Suprapubic skin (tissue), 4 donors: Measurements from ENCODE around the gene LARGE1. TPM values are rescaled to one million over a fixed set of nuclear protein-coding genes. Genes with fewer than 3 reads are reported as not detected.

Source experiments
- DNase-seq, 2 donors: peaks; one replicate each; pipeline ENCODE4 v3.0.0-alpha.2; 2019; ENCODE audit warnings: low spot score in 2 of 2
- H3K27ac ChIP-seq: fragments of 200-600 bp; sonication (generic); one replicate; pipeline ENCODE4 v1.5.1; 2019
- H3K27me3 ChIP-seq: fragments of 200-600 bp; sonication (generic); one replicate; pipeline ENCODE4 v1.5.1; 2019
- H3K36me3 ChIP-seq: fragments of 200-600 bp; sonication (generic); one replicate; pipeline ENCODE4 v1.5.1; 2019
- H3K4me1 ChIP-seq: fragments of 200-600 bp; sonication (generic); one replicate; pipeline ENCODE4 v1.5.1; 2019
- H3K4me3 ChIP-seq: fragments of 200-600 bp; sonication (generic); one replicate; pipeline ENCODE4 v1.5.1; 2019; ENCODE audit warnings: mild to moderate bottlenecking
- H3K9me3 ChIP-seq: fragments of 200-600 bp; sonication (generic); one replicate; pipeline ENCODE4 v1.5.1; 2019
- EP300 ChIP-seq: sonication (generic); formaldehyde crosslinking; IDR thresholded peaks from one replicate; pipeline ENCODE4 v1.6.1; 2017; ENCODE audit warnings: antibody characterized with exemption
- POLR2A ChIP-seq, 2 donors: fragments of 450-650 bp; IDR thresholded peaks; one replicate each; pipeline ENCODE4 v1.6.1; 2017; ENCODE audit warnings: antibody characterized with exemption in 2 of 2, mild to moderate bottlenecking in 2 of 2, moderate library complexity in 2 of 2
- POLR2AphosphoS5 ChIP-seq, 3 donors: sonication (generic); formaldehyde crosslinking; IDR thresholded peaks; one replicate each; pipeline ENCODE4 v1.6.1; 2017; ENCODE audit warnings: antibody characterized with exemption in 3 of 3
- WGBS: methylation state at CpG from one replicate; pipeline ENCODE4 v1.1.5; 2018; 5-methylcytosine and 5-hydroxymethylcytosine counted together
- total RNA-seq, 4 donors: library from RNA; depleted of rRNA; stranded (reverse); fragments of >200 nt; gene quantifications; one replicate each; pipeline ENCODE4 v1.1.0, GENCODE V29; 2016
- TF ChIP-seq, protein P1 (sequence below), 2 donors: fragments of 200-600 bp in 1 of 2; fragments of 450-650 bp in 1 of 2; sonication (generic) in 1 of 2; IDR thresholded peaks; one replicate each; pipeline ENCODE4 v1.5.1; 2016 to 2019; ENCODE audit warnings: antibody characterized with exemption in 2 of 2, mild to moderate bottlenecking in 1 of 2, moderate library complexity in 1 of 2

Gene LARGE1
- total RNA-seq, 4 donors from 2014 or later = 12.1 to 41.6 (median 21.1) TPM

DNA sequence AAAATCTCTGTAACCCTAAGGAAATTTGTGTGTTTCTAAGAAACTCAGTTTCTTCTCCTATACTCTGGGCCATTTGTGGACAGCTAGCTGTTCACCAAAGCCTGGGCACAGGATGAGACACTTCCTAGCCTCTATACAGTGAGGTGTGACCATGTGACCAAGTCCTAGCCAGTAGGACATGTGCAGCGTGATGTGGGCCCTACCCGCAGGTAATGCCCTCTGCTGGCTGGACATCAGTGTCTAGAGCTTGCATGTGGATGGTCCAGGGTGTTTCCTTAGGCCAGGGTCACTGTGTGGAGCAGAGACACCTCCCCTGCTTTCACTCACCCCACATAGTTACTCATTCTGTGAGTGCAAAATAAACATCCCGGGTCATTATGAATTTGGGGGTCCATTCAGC is 100.5 kb downstream of the LARGE1 start:
- Histone ChIP-seq H3K27me3 (no peaks in the 10 kb centered on the region), H3K36me3 (no peaks in the 10 kb centered on the region), H3K4me1 (no peaks in the 10 kb centered on the region), H3K9me3 (no peaks in the 10 kb centered on the region), H3K4me3 (no peak overlapping the region), H3K27ac (no peak overlapping the region)
- no peak for DNase-seq
- TF ChIP-seq EP300 (no peak), POLR2AphosphoS5 (IDR thresholded peaks at IDR 0.05) (no peak), POLR2A (IDR thresholded peaks at IDR 0.05) (no peak)
- TF ChIP-seq, protein P1, sequence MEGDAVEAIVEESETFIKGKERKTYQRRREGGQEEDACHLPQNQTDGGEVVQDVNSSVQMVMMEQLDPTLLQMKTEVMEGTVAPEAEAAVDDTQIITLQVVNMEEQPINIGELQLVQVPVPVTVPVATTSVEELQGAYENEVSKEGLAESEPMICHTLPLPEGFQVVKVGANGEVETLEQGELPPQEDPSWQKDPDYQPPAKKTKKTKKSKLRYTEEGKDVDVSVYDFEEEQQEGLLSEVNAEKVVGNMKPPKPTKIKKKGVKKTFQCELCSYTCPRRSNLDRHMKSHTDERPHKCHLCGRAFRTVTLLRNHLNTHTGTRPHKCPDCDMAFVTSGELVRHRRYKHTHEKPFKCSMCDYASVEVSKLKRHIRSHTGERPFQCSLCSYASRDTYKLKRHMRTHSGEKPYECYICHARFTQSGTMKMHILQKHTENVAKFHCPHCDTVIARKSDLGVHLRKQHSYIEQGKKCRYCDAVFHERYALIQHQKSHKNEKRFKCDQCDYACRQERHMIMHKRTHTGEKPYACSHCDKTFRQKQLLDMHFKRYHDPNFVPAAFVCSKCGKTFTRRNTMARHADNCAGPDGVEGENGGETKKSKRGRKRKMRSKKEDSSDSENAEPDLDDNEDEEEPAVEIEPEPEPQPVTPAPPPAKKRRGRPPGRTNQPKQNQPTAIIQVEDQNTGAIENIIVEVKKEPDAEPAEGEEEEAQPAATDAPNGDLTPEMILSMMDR (IDR thresholded peaks at IDR 0.05) = no peak
- 74% methylated on average over 3 of the region's 3 CpGs for WGBS

DNA sequence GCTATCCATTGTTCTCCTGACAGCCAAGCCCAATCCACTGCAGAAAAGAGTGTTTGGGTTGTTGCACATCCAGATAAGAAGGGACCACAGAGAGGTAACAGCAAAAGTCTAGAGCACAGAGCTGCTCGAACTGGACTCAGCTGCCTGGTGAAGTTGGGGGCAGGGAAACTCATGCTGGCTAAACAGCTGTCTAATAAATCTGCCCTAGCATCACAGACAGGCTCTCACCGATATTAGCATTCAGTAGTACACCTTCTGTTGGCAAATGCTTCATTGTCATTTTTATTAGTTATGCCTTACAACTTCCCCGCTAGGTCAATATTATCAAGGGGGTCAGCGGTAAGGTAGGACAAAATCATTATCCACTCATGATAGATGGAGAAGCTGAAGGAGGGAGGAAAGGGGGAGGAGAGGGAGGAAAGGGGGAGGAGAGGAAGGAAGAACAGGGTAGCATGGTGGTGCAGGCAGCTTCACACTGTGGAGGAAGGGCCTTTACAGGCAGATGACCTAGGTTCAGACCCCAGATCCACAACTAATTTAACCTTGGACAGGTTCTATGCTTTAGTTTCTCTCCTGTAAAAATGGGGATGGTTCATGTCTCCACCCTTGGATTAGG is 102.7 kb downstream of the LARGE1 start:
- H3K9me3 ChIP-seq = no peaks in the 10 kb centered on the region
- WGBS = 86% methylated on average over 4 of the region's 4 CpGs
- H3K4me3 ChIP-seq = no peak overlapping the region
- DNase-seq = no peak
- no peaks in the 10 kb centered on the region for H3K4me1 ChIP-seq
- no peaks in the 10 kb centered on the region for H3K36me3 ChIP-seq
- TF ChIP-seq, protein P1 (IDR thresholded peaks at IDR 0.05) = no peak
- TF ChIP-seq POLR2AphosphoS5 (IDR thresholded peaks at IDR 0.05) (no peak), POLR2A (IDR thresholded peaks at IDR 0.05) (no peak), EP300 (no peak)
- H3K27ac ChIP-seq = no peak overlapping the region
- no peaks in the 10 kb centered on the region for H3K27me3 ChIP-seq

DNA sequence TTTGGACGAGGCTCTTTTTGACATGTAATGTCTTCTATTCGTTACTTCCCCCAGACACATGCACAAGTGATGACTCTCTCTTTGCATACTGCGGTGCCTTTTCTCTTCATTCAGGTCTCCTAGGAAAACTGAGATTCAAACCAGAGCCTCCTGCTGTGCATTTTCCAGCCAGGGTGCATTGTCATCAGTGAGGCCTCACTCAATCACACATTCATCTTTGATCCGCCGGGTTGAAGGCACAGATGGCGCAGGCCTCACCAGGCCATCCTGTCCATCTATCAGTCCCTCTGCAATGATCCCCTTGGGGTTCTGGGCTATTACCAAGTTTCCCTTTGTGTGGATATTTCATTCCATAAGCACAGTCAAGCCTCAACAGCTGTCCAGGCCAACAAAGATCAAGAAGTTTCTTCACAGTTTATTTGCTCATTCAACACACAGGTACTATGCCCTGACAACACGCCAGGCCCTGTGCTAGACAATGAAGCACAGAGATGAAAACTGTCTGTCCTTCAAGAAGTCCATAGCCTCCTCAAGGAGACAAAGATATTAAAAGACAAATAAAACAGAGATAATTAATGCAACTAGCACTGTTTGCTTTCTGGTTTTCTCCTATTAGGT is 107.8 kb downstream of the LARGE1 start:
- H3K4me3 ChIP-seq = no peak overlapping the region
- H3K9me3 ChIP-seq = no peaks in the 10 kb centered on the region
- no peaks in the 10 kb centered on the region for H3K36me3 ChIP-seq
- WGBS = 88% methylated on average over 7 of the region's 7 CpGs
- H3K27ac ChIP-seq = no peak overlapping the region
- H3K4me1 ChIP-seq = peaks cover 10% of the 10 kb centered on the region
- H3K27me3 ChIP-seq = no peaks in the 10 kb centered on the region
- no peak for DNase-seq
- TF ChIP-seq POLR2AphosphoS5 (IDR thresholded peaks at IDR 0.05) (no peak), POLR2A (IDR thresholded peaks at IDR 0.05) (no peak), EP300 (no peak)
- TF ChIP-seq, protein P1 (IDR thresholded peaks at IDR 0.05) = no peak

DNA sequence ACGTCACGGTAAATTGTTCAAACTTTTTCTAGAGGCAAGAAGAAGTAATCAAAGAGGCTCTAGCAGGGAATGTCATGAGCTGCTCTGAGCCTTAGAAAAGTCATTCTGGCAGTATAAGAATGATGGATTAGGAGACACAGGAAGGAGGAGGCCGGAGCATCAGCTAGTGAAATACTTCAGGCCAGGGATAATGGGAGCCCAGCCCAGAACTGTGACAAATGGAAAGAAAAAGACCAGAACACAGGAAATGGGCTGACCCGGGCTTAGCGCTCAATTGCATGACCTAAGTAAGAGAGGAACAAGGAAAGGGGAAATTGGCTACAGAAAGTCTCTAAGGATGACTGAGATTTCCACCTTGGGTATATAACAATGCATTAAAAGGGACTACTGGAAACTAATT is 108.6 kb downstream of the LARGE1 start:
- Histone ChIP-seq H3K4me3 (no peak overlapping the region), H3K27ac (peak overlapping the region; percentile 10), H3K27me3 (no peaks in the 10 kb centered on the region), H3K9me3 (no peaks in the 10 kb centered on the region), H3K4me1 (peaks cover 13% of the 10 kb centered on the region), H3K36me3 (no peaks in the 10 kb centered on the region)
- no peak for TF ChIP-seq POLR2AphosphoS5 (IDR thresholded peaks at IDR 0.05)
- TF ChIP-seq EP300 = no peak
- TF ChIP-seq, protein P1 (IDR thresholded peaks at IDR 0.05) = no peak
- no peak for TF ChIP-seq POLR2A (IDR thresholded peaks at IDR 0.05)
- DNase-seq = peak; percentile 74 to 84
- 46% methylated on average over 5 of the region's 5 CpGs for WGBS

DNA sequence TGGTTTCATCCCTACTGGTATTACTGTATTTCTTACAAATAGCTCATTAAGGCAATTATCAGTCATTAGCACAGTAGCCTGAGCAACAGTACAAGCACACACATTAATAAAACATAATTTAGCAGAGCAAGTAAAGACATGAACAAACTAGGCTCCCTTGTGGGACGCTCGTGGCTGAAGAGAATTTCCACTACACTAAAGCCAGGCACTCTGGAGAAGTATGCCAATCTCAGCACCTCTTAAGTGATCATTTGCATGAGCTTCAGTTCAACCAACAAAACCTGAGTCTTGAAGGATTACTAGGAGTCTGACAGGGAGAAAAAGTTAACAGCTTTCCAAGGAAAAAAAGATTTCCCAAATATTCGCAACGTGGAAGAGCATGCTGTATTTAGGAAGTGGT is 109.1 kb downstream of the LARGE1 start:
- H3K27me3 ChIP-seq = no peaks in the 10 kb centered on the region
- no peak overlapping the region for H3K4me3 ChIP-seq
- no peaks in the 10 kb centered on the region for H3K36me3 ChIP-seq
- peak overlapping the region; percentile 10 for H3K27ac ChIP-seq
- WGBS = 36% methylated on average over 4 of the region's 4 CpGs
- no peaks in the 10 kb centered on the region for H3K9me3 ChIP-seq
- no peak for DNase-seq
- TF ChIP-seq POLR2AphosphoS5 (IDR thresholded peaks at IDR 0.05) (no peak), POLR2A (IDR thresholded peaks at IDR 0.05) (no peak), EP300 (no peak)
- TF ChIP-seq, protein P1 (IDR thresholded peaks at IDR 0.05) = no peak
- peaks cover 13% of the 10 kb centered on the region for H3K4me1 ChIP-seq
